SK-N-SH treated with all-trans-retinoic acid at 6 μM for 48 hours (cell line): ENCODE results near the gene HELZ.

Experiments used
- ATAC-seq: fragments of 200-7000 bp; cut with Tn5 transposase; 3 replicates; pipeline ENCODE4 v1.9.1; 2020; ENCODE audit warnings: mild to moderate bottlenecking, moderate library complexity
- ARNTL ChIP-seq: fragments of 450-650 bp; formaldehyde crosslinking; IDR thresholded peaks from 2 replicates; pipeline ENCODE4 v1.5.0; 2020; ENCODE audit warnings: low read depth, mild to moderate bottlenecking, moderate library complexity, borderline replicate concordance
- CREB5 ChIP-seq: fragments of 250-450 bp; sonication (Bioruptor Pico); IDR thresholded peaks from 2 replicates; pipeline ENCODE4 v1.5.1; 2020; ENCODE audit warnings: low read depth, mild to moderate bottlenecking, moderate library complexity
- CSDC2 ChIP-seq: fragments of 250-450 bp; sonication (Bioruptor Pico); IDR thresholded peaks from 2 replicates; pipeline ENCODE4 v1.5.0; 2020; ENCODE audit warnings: mild to moderate bottlenecking, moderate library complexity
- CSRNP3 ChIP-seq: fragments of 250-450 bp; sonication (Bioruptor Pico); IDR thresholded peaks from 2 replicates; pipeline ENCODE4 v1.5.1; 2021; ENCODE audit warnings: mild to moderate bottlenecking, moderate library complexity
- GLIS3 ChIP-seq: fragments of 250-450 bp; sonication (Bioruptor Pico); IDR thresholded peaks from 2 replicates; pipeline ENCODE4 v1.5.0; 2020; ENCODE audit warnings: mild to moderate bottlenecking, moderate library complexity
- ISL1 ChIP-seq: fragments of 250-450 bp; sonication (Bioruptor Pico); IDR thresholded peaks from 2 replicates; pipeline ENCODE4 v2.1.2; 2022; ENCODE audit warnings: mild to moderate bottlenecking, moderate library complexity
- OSR1 ChIP-seq: fragments of 250-450 bp; sonication (Bioruptor Pico); IDR thresholded peaks from 2 replicates; pipeline ENCODE4 v1.8.0; 2022; ENCODE audit warnings: moderate library complexity, mild to moderate bottlenecking, inconsistent platforms
- PATZ1 ChIP-seq: fragments of 250-450 bp; sonication (Bioruptor Pico); IDR thresholded peaks from 2 replicates; pipeline ENCODE4 v1.8.0; 2020; ENCODE audit warnings: mild to moderate bottlenecking, moderate library complexity, borderline replicate concordance
- POU6F1 ChIP-seq: fragments of 250-450 bp; sonication (Bioruptor Pico); IDR thresholded peaks from 2 replicates; pipeline ENCODE4 v1.8.0; 2021; ENCODE audit warnings: low read depth, mild to moderate bottlenecking, moderate library complexity, borderline replicate concordance
- PPARA ChIP-seq: fragments of 250-450 bp; sonication (Bioruptor Pico); IDR thresholded peaks from 2 replicates; pipeline ENCODE4 v1.5.0; 2020; ENCODE audit warnings: mild to moderate bottlenecking, borderline replicate concordance
- RARB ChIP-seq: fragments of 250-450 bp; sonication (Bioruptor Pico); IDR thresholded peaks from 2 replicates; pipeline ENCODE4 v1.8.0; 2021; ENCODE audit warnings: mild to moderate bottlenecking, moderate library complexity
- SNAI2 ChIP-seq: fragments of 250-450 bp; sonication (Bioruptor Pico); IDR thresholded peaks from 2 replicates; pipeline ENCODE4 v1.5.0; 2020; ENCODE audit warnings: mild to moderate bottlenecking, moderate library complexity
- TCF4 ChIP-seq: fragments of 250-450 bp; sonication (Bioruptor Pico); IDR thresholded peaks from 2 replicates; pipeline ENCODE4 v1.8.0; 2021; ENCODE audit warnings: mild to moderate bottlenecking, moderate library complexity, borderline replicate concordance
- TOX ChIP-seq: fragments of 250-450 bp; sonication (Bioruptor Pico); IDR thresholded peaks from 2 replicates; pipeline ENCODE4 v1.8.0; 2021; ENCODE audit warnings: mild to moderate bottlenecking, moderate library complexity, borderline replicate concordance
- ZC3H10 ChIP-seq: fragments of 250-450 bp; sonication (Bioruptor Pico); IDR thresholded peaks from 2 replicates; pipeline ENCODE4 v1.5.1; 2021; ENCODE audit warnings: mild to moderate bottlenecking, moderate library complexity
- ZFP3 ChIP-seq: fragments of 250-450 bp; sonication (Bioruptor Pico); IDR thresholded peaks from 2 replicates; pipeline ENCODE4 v1.5.0; 2020; ENCODE audit warnings: mild to moderate bottlenecking, moderate library complexity
- ZNF565 ChIP-seq: fragments of 450-650 bp; formaldehyde crosslinking; conservative IDR thresholded peaks from 2 replicates; pipeline ENCODE4 v1.5.0; 2020; ENCODE audit warnings: low read depth, mild to moderate bottlenecking, moderate library complexity
- ZNF70 ChIP-seq: fragments of 450-650 bp; formaldehyde crosslinking; IDR thresholded peaks from 2 replicates; pipeline ENCODE4 v1.5.0; 2020; ENCODE audit warnings: mild to moderate bottlenecking, moderate library complexity
- ZNF8 ChIP-seq: fragments of 450-650 bp; formaldehyde crosslinking; IDR thresholded peaks from 2 replicates; pipeline ENCODE4 v1.5.0; 2020; ENCODE audit warnings: mild to moderate bottlenecking, moderate library complexity
- TF ChIP-seq, protein P1 (sequence below): fragments of 250-450 bp; sonication (Bioruptor Pico); IDR thresholded peaks from 2 replicates; pipeline ENCODE4 v1.5.0; 2020; ENCODE audit warnings: mild to moderate bottlenecking, moderate library complexity

Gene HELZ

GRCh38 chr17:67285360-67285759 is 40.4 kb upstream of the HELZ start:
- ATAC-seq: no peak
- TF ChIP-seq ARNTL (no peak), PPARA (CRISPR knock-in tag) (no peak), SNAI2 (no peak), ZNF8 (CRISPR knock-in tag) (no peak), CSDC2 (CRISPR knock-in tag) (no peak), CSRNP3 (CRISPR knock-in tag) (no peak), ISL1 (CRISPR knock-in tag) (no peak), TOX (no peak)
- TF ChIP-seq, protein P1, sequence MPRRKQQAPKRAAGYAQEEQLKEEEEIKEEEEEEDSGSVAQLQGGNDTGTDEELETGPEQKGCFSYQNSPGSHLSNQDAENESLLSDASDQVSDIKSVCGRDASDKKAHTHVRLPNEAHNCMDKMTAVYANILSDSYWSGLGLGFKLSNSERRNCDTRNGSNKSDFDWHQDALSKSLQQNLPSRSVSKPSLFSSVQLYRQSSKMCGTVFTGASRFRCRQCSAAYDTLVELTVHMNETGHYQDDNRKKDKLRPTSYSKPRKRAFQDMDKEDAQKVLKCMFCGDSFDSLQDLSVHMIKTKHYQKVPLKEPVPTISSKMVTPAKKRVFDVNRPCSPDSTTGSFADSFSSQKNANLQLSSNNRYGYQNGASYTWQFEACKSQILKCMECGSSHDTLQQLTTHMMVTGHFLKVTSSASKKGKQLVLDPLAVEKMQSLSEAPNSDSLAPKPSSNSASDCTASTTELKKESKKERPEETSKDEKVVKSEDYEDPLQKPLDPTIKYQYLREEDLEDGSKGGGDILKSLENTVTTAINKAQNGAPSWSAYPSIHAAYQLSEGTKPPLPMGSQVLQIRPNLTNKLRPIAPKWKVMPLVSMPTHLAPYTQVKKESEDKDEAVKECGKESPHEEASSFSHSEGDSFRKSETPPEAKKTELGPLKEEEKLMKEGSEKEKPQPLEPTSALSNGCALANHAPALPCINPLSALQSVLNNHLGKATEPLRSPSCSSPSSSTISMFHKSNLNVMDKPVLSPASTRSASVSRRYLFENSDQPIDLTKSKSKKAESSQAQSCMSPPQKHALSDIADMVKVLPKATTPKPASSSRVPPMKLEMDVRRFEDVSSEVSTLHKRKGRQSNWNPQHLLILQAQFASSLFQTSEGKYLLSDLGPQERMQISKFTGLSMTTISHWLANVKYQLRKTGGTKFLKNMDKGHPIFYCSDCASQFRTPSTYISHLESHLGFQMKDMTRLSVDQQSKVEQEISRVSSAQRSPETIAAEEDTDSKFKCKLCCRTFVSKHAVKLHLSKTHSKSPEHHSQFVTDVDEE (CRISPR knock-in tag): no peak

DNA sequence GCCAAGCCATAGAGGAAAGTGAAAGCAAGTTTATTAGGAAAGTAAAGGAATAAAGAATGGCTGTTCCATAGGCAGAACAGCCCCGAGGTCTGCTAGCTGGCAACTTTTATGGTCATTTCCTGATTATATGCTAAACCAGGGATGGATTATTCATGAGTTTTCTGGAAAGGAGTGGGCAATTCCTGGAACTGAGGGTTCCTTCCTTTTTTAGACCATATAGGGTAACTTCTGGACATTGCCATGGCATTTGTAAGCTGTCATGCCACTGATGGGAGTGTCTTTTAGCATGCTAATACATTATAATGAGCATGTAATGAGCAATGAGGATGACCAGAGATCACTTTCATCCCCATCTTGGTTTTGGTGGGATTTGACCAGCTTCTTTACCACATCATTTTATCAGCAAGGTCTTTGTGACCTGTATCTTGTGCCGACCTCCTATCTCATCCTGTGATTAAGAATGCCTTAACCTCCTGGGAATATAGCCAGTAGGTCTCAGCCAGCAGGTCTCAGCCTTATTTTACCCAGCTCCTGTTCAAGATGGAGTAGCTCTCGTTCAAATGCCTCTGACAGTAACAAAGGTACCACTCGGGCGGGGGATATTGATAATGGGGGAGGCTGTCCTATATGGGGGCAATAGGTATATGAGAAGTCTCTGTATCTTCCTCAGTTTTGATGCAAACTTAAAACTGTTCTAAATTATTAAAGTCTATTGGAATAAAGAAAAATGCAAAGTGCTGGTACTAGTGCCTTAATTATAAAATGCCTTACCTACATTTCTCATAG is 38.9 kb upstream of the HELZ start:
- no peak for ATAC-seq

GRCh38 chr17:67281743-67282142 is 36.7 kb upstream of the HELZ start:
- ATAC-seq: no peak
- TF ChIP-seq ARNTL (no peak), PPARA (CRISPR knock-in tag) (no peak), TCF4 (CRISPR knock-in tag) (no peak), ISL1 (CRISPR knock-in tag) (no peak), ZNF565 (CRISPR knock-in tag) (no peak), ZC3H10 (CRISPR knock-in tag) (no peak), ZFP3 (no peak), PATZ1 (CRISPR knock-in tag) (no peak)
- TF ChIP-seq, protein P1 (CRISPR knock-in tag): no peak

More for the DNA sequence above, 38.9 kb upstream of the HELZ start:
- TF ChIP-seq ZNF70 (CRISPR knock-in tag): no peak
- no peak for TF ChIP-seq RARB (CRISPR knock-in tag)

- no peak for ATAC-seq
- TF ChIP-seq SNAI2 (no peak), RARB (CRISPR knock-in tag) (no peak), CREB5 (CRISPR knock-in tag) (no peak), ZNF70 (CRISPR knock-in tag) (no peak), ZNF8 (CRISPR knock-in tag) (no peak), GLIS3 (CRISPR knock-in tag) (no peak), CSDC2 (CRISPR knock-in tag) (no peak), ZFP3 (no peak), TOX (no peak), POU6F1 (CRISPR knock-in tag) (no peak), OSR1 (CRISPR knock-in tag) (no peak)
- TF ChIP-seq, protein P1 (CRISPR knock-in tag): no peak
These were observed 36.1 kb upstream of the HELZ start for GRCh38 chr17:67281053-67281452.
